IMR-90 (cell line): ENCODE data around the gene SAMD4B. TPM values are rescaled to one million over a fixed set of nuclear protein-coding genes. Genes with fewer than 3 reads are reported as not detected.

Experiments used
- ATAC-seq: fragments of 200-7000 bp; cut with Tn5 transposase; 2 replicates; pipeline ENCODE4 v1.9.1; 2020; ENCODE audit warnings: low read depth, mild to moderate bottlenecking, moderate library complexity
- BruUV-seq: library from RNA; stranded (reverse); fragments of 400-500 nt; replicated peaks from 2 replicates; lab custom pipeline; 2021; lab: Mats Ljungman, UMichigan
- CTCF ChIA-PET: fragments of 300-600 bp; formaldehyde crosslinking; extraction: SDS; loops from one replicate; lab custom pipeline; 2021; ENCODE audit warnings: antibody characterized with exemption; lab: Yijun Ruan, JAX
- POLR2A ChIA-PET: fragments of 300-600 bp; sonication (Branson Sonifier 250); formaldehyde crosslinking; loops from one replicate; lab custom pipeline; 2022; ENCODE audit warnings: antibody characterized with exemption; ENCODE audit not compliant: unreplicated experiment; lab: Charles Lee
- DNase-seq: peaks from one replicate; pipeline ENCODE4 v3.0.0; 2013
- H2AFZ ChIP-seq: replicated peaks from 2 replicates; pipeline ENCODE3; 2013; ENCODE audit warnings: low read length, mild to moderate bottlenecking; ENCODE audit not compliant: poor library complexity
- H2AK5ac ChIP-seq: 2 replicates; pipeline ENCODE4 v1.6.1; 2013; ENCODE audit warnings: low read depth, low read length, inconsistent platforms
- H2AK9ac ChIP-seq: replicated peaks from 2 replicates; pipeline ENCODE3; 2013; ENCODE audit warnings: mild to moderate bottlenecking, low read depth, low read length, moderate library complexity; ENCODE audit not compliant: poor library complexity
- H2BK120ac ChIP-seq: 2 replicates; pipeline ENCODE4 v1.6.1; 2013; ENCODE audit warnings: low read depth, low read length, inconsistent platforms
- H2BK15ac ChIP-seq: 3 replicates; pipeline ENCODE4 v1.6.1; 2013; ENCODE audit warnings: low read depth, low read length, inconsistent platforms
- H2BK20ac ChIP-seq: 2 replicates; pipeline ENCODE4 v1.6.1; 2013; ENCODE audit warnings: low read depth, mild to moderate bottlenecking, inconsistent platforms, low read length, moderate library complexity
- H2BK5ac ChIP-seq: 2 replicates; pipeline ENCODE4 v1.6.1; 2013; ENCODE audit warnings: mild to moderate bottlenecking, low read depth, low read length, inconsistent platforms; ENCODE audit not compliant: poor library complexity, severe bottlenecking
- H3K14ac ChIP-seq: replicated peaks from 2 replicates; pipeline ENCODE4 v1.6.1; 2013; ENCODE audit warnings: low read depth, low read length, inconsistent platforms
- H3K18ac ChIP-seq: 2 replicates; pipeline ENCODE4 v1.6.1; 2013; ENCODE audit warnings: low read depth, low read length, control low read depth
- H3K23ac ChIP-seq: 2 replicates; pipeline ENCODE4 v1.6.1; 2013; ENCODE audit warnings: low read depth, low read length, inconsistent platforms
- H3K27ac ChIP-seq: 2 replicates; pipeline ENCODE4 v1.5.1; 2013; ENCODE audit warnings: mild to moderate bottlenecking, control low read depth, low read length; ENCODE audit not compliant: insufficient read depth
- H3K27me3 ChIP-seq: 2 replicates; pipeline ENCODE4 v1.6.1; 2013; ENCODE audit warnings: low read length; ENCODE audit not compliant: control insufficient read depth, insufficient read depth
- H3K36me3 ChIP-seq: 2 replicates; pipeline ENCODE4 v1.6.1; 2013; ENCODE audit warnings: low read length, mixed read lengths; ENCODE audit not compliant: control insufficient read depth, insufficient read depth
- H3K4ac ChIP-seq: 2 replicates; pipeline ENCODE4 v1.6.1; 2013; ENCODE audit warnings: low read depth, low read length, inconsistent platforms
- H3K4me1 ChIP-seq: 2 replicates; pipeline ENCODE4 v1.6.1; 2013; ENCODE audit warnings: low read length, mixed read lengths; ENCODE audit not compliant: control insufficient read depth, insufficient read depth
- H3K4me2 ChIP-seq: 2 replicates; pipeline ENCODE4 v1.6.1; 2013; ENCODE audit warnings: low read depth, mild to moderate bottlenecking, control low read depth, low read length, moderate library complexity
- H3K4me3 ChIP-seq: 2 replicates; pipeline ENCODE4 v1.5.1; 2013; ENCODE audit warnings: low read depth, mild to moderate bottlenecking, control low read depth, low read length, moderate library complexity; ENCODE audit not compliant: insufficient read depth
- H3K56ac ChIP-seq: 2 replicates; pipeline ENCODE4 v1.6.1; 2013; ENCODE audit warnings: low read length, inconsistent platforms; ENCODE audit not compliant: insufficient read depth; ENCODE audit errors: extremely low read depth
- H3K79me1 ChIP-seq, 2 experiments: 2 replicates each; pipeline ENCODE4 v1.6.1; 2013; ENCODE audit warnings: low read length in 2 of 2, inconsistent platforms in 1 of 2, low read depth in 1 of 2
- H3K9ac ChIP-seq: 2 replicates; pipeline ENCODE4 v1.6.1; 2013; ENCODE audit warnings: low read depth, low read length, control low read depth
- H3K9me1 ChIP-seq: 2 replicates; pipeline ENCODE4 v1.6.1; 2013; ENCODE audit warnings: low read length, inconsistent platforms; ENCODE audit not compliant: insufficient read depth
- H3K9me3 ChIP-seq: 2 replicates; pipeline ENCODE4 v1.6.1; 2013; ENCODE audit warnings: low read length; ENCODE audit not compliant: control insufficient read depth, insufficient read depth
- H4K20me1 ChIP-seq: 2 replicates; pipeline ENCODE4 v1.6.1; 2013; ENCODE audit warnings: low read length, inconsistent platforms; ENCODE audit not compliant: insufficient read depth
- H4K5ac ChIP-seq: 2 replicates; pipeline ENCODE4 v1.6.1; 2013; ENCODE audit warnings: mild to moderate bottlenecking, low read depth, low read length, control low read depth
- H4K8ac ChIP-seq, 2 experiments: 2 replicates each; pipeline ENCODE4 v1.6.1; 2013; ENCODE audit warnings: low read depth in 2 of 2, low read length in 2 of 2, control low read depth in 1 of 2, inconsistent platforms in 1 of 2
- H4K91ac ChIP-seq: 2 replicates; pipeline ENCODE4 v1.6.1; 2013; ENCODE audit warnings: low read depth, low read length, inconsistent platforms; ENCODE audit not compliant: insufficient read depth
- BHLHE40 ChIP-seq: fragments of 150-350 bp; IDR thresholded peaks from 2 replicates; pipeline ENCODE4 v1.6.1; 2016; ENCODE audit warnings: mild to moderate bottlenecking, low read depth, low read length
- CEBPB ChIP-seq: IDR thresholded peaks from 2 replicates; pipeline ENCODE4 v1.6.1; 2012; ENCODE audit warnings: low read depth, low read length, improper control_type of control experiment
- CHD1 ChIP-seq: IDR thresholded peaks from 2 replicates; pipeline ENCODE4 v1.6.1; 2012; ENCODE audit warnings: low read depth, low read length, improper control_type of control experiment
- FOS ChIP-seq: fragments of 150-350 bp; IDR thresholded peaks from 2 replicates; pipeline ENCODE4 v1.6.1; 2016; ENCODE audit warnings: low read depth, low read length
- MAFK ChIP-seq: IDR thresholded peaks from 2 replicates; pipeline ENCODE4 v1.6.1; 2012; ENCODE audit warnings: low read depth, low read length, improper control_type of control experiment
- MAZ ChIP-seq: IDR thresholded peaks from 2 replicates; pipeline ENCODE4 v1.6.1; 2012; ENCODE audit warnings: low read depth, mild to moderate bottlenecking, low read length, improper control_type of control experiment, moderate library complexity, borderline replicate concordance
- MXI1 ChIP-seq: IDR thresholded peaks from 2 replicates; pipeline ENCODE4 v1.6.1; 2012; ENCODE audit warnings: low read depth, mild to moderate bottlenecking, low read length, moderate library complexity, borderline replicate concordance
- NFE2L2 ChIP-seq: fragments of 150-350 bp; IDR thresholded peaks from 2 replicates; pipeline ENCODE4 v1.6.1; 2016; ENCODE audit warnings: low read depth, mild to moderate bottlenecking, low read length
- POLR2A ChIP-seq: IDR thresholded peaks from 2 replicates; pipeline ENCODE4 v1.6.1; 2012; ENCODE audit warnings: mild to moderate bottlenecking, low read depth, low read length
- RAD21 ChIP-seq: IDR thresholded peaks from 2 replicates; pipeline ENCODE4 v1.6.1; 2012; ENCODE audit warnings: low read length, improper control_type of control experiment
- RCOR1 ChIP-seq: IDR thresholded peaks from 2 replicates; pipeline ENCODE4 v1.6.1; 2012; ENCODE audit warnings: mild to moderate bottlenecking, low read length, improper control_type of control experiment; ENCODE audit not compliant: insufficient replicate concordance
- RFX5 ChIP-seq: IDR thresholded peaks from 2 replicates; pipeline ENCODE4 v1.8.0; 2012; ENCODE audit warnings: low read depth, mild to moderate bottlenecking, low read length, moderate library complexity
- SMC3 ChIP-seq: fragments of 150-350 bp; IDR thresholded peaks from 2 replicates; pipeline ENCODE4 v1.6.1; 2016; ENCODE audit warnings: low read depth, mild to moderate bottlenecking, antibody characterized with exemption, low read length, moderate library complexity
- WGBS, 2 experiments: methylation state at CpG; one replicate each; pipeline versions ENCODE4 v1.1.5 to v1.1.7; 2013; ENCODE audit warnings: missing lambda C conversion rate in 2 of 2; ENCODE audit not compliant: insufficient read length in 1 of 2; ENCODE audit errors: extremely low coverage in 2 of 2; 5-methylcytosine and 5-hydroxymethylcytosine counted together
- dilution Hi-C: fragments of 300-500 bp; cut with HindIII; formaldehyde crosslinking; loops from one replicate; pipeline ENCODE4 v1.14.3; 2018; ENCODE audit warnings: low sequenced_read_pairs; ENCODE audit not compliant: unreplicated experiment
- in situ Hi-C: fragments of 300-500 bp; cut with MboI; formaldehyde crosslinking; loops from 3 replicates; pipeline ENCODE4 v1.14.3; 2019; ENCODE audit warnings: low sequenced_read_pairs, inconsistent platforms, mixed read lengths
- intact Hi-C: fragments of 100-400 bp; cut with micrococcal nuclease; formaldehyde crosslinking; loops from 2 replicates; pipeline ENCODE4 v1.10.0; 2022
- polyA plus RNA-seq, 3 experiments: library from polyadenylated mRNA; depleted of rRNA; stranded (reverse); fragments of >200 nt; gene quantifications; 2 replicates each; pipeline ENCODE4 v1.2.3, GENCODE V29; 2012; ENCODE audit warnings: low replicate concordance in 1 of 3
- total RNA-seq: library from RNA; depleted of rRNA; stranded (reverse); fragments of >200 nt; gene quantifications from 2 replicates; pipeline ENCODE4 v1.2.3, GENCODE V29; 2012
- TF ChIP-seq, protein P1 (sequence below): fragments of 150-350 bp; IDR thresholded peaks from 2 replicates; pipeline ENCODE4 v1.6.1; 2017; ENCODE audit warnings: mild to moderate bottlenecking, antibody characterized with exemption, low read length, low read depth
- TF ChIP-seq, protein P2 (sequence below): conservative IDR thresholded peaks from 2 replicates; pipeline ENCODE4 v1.5.1; 2012; ENCODE audit warnings: mild to moderate bottlenecking, low read depth, low read length, improper control_type of control experiment
- TF ChIP-seq, protein P3 (sequence below): fragments of 150-350 bp; IDR thresholded peaks from 2 replicates; pipeline ENCODE4 v1.6.1; 2016; ENCODE audit warnings: low read depth, mild to moderate bottlenecking, low read length, moderate library complexity, borderline replicate concordance

Gene SAMD4B
- total and polyA plus RNA-seq, 2 of the 4 experiments (the other 2 are of a cell fraction): 18.3 to 97.2 TPM

DNA sequence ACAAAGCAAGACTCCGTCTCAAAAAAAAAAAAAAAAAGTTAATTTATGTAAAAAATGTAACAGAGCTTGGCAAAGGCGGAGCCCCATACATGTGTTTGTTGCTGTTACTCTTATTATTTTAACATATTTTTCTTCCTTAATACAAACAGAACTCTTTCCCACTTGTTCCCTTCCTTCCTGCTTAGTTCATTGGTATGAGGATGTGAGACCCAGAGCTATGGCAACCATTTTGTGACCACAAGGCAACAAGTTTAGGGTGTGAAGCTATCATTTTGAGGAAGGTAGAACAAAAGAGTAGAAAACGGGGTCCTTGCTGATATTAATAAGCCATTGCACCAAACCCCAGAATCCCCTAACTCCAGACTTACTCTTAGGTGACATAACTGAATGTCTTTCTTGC is 40.7 kb upstream of the SAMD4B start:
- no peak overlapping the region for H3K56ac ChIP-seq
- WGBS, 2 experiments: no CpG with 5 or more reads among the region's 3 CpGs
- H3K27me3 ChIP-seq: peaks cover 58% of the 10 kb centered on the region
- intact Hi-C loops (no loop called here), in situ Hi-C loops (no loop called here), dilution Hi-C loops (no loop called here)
- H2AFZ ChIP-seq: no peak overlapping the region
- H4K5ac ChIP-seq: no peak overlapping the region
- no peak for ATAC-seq
- DNase-seq: no peak
- H3K4me2 ChIP-seq: no peak overlapping the region
- no peak overlapping the region for H4K91ac ChIP-seq
- H2BK15ac ChIP-seq: no peak overlapping the region
- no peak overlapping the region for H3K4me3 ChIP-seq
- no peaks in the 10 kb centered on the region for H3K9me1 ChIP-seq
- H3K18ac ChIP-seq: no peak overlapping the region
- no peak overlapping the region for H4K8ac ChIP-seq
- H3K4ac ChIP-seq: no peak overlapping the region
- TF ChIP-seq RCOR1 (no peak), FOS (no peak), MAZ (no peak), NFE2L2 (no peak), CEBPB (no peak), MAFK (no peak), BHLHE40 (no peak), RAD21 (no peak), SMC3 (no peak), RFX5 (no peak), CHD1 (no peak), POLR2A (no peak), MXI1 (no peak)
- TF ChIP-seq, protein P1, sequence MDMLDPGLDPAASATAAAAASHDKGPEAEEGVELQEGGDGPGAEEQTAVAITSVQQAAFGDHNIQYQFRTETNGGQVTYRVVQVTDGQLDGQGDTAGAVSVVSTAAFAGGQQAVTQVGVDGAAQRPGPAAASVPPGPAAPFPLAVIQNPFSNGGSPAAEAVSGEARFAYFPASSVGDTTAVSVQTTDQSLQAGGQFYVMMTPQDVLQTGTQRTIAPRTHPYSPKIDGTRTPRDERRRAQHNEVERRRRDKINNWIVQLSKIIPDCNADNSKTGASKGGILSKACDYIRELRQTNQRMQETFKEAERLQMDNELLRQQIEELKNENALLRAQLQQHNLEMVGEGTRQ: no peak
- TF ChIP-seq, protein P2, sequence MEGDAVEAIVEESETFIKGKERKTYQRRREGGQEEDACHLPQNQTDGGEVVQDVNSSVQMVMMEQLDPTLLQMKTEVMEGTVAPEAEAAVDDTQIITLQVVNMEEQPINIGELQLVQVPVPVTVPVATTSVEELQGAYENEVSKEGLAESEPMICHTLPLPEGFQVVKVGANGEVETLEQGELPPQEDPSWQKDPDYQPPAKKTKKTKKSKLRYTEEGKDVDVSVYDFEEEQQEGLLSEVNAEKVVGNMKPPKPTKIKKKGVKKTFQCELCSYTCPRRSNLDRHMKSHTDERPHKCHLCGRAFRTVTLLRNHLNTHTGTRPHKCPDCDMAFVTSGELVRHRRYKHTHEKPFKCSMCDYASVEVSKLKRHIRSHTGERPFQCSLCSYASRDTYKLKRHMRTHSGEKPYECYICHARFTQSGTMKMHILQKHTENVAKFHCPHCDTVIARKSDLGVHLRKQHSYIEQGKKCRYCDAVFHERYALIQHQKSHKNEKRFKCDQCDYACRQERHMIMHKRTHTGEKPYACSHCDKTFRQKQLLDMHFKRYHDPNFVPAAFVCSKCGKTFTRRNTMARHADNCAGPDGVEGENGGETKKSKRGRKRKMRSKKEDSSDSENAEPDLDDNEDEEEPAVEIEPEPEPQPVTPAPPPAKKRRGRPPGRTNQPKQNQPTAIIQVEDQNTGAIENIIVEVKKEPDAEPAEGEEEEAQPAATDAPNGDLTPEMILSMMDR: no peak
- TF ChIP-seq, protein P3, sequence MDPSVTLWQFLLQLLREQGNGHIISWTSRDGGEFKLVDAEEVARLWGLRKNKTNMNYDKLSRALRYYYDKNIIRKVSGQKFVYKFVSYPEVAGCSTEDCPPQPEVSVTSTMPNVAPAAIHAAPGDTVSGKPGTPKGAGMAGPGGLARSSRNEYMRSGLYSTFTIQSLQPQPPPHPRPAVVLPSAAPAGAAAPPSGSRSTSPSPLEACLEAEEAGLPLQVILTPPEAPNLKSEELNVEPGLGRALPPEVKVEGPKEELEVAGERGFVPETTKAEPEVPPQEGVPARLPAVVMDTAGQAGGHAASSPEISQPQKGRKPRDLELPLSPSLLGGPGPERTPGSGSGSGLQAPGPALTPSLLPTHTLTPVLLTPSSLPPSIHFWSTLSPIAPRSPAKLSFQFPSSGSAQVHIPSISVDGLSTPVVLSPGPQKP: no peak
- H2BK120ac ChIP-seq: no peak overlapping the region
- POLR2A ChIA-PET: no interaction called here
- H3K4me1 ChIP-seq: no peaks in the 10 kb centered on the region
- H3K27ac ChIP-seq: no peak overlapping the region
- no peaks in the 10 kb centered on the region for H3K79me1 ChIP-seq
- no peak overlapping the region for H3K9ac ChIP-seq
- BruUV-seq: no TSS peak
- no peaks in the 10 kb centered on the region for H4K20me1 ChIP-seq
- no peak overlapping the region for H3K23ac ChIP-seq
- H3K36me3 ChIP-seq: no peaks in the 10 kb centered on the region
- no peak overlapping the region for H2BK5ac ChIP-seq
- H2BK20ac ChIP-seq: no peak overlapping the region
- no peak overlapping the region for H3K14ac ChIP-seq
- CTCF ChIA-PET: no interaction called here
- peaks cover 2% of the 10 kb centered on the region; the same call in 1 of the 2 replicates for H3K9me3 ChIP-seq
- H2AK5ac ChIP-seq: no peak overlapping the region
- H2AK9ac ChIP-seq: no peak overlapping the region
